SW 1271 (cell line): ENCODE data around the gene CDKN2D.

Experiments
- DNase-seq, 2 experiments: peaks; one replicate each; lab custom pipeline; 2025; lab: John Stamatoyannopoulos, UW

CDKN2D gene

GRCh38 chr19:10568826-10569651 lies at the start of gene CDKN2D:
Gene CDKN2D, minus strand, starts transcription at chr19:10568979. Its CDS starts 326 bp downstream, at chr19:10568653.
- DNase-seq, result peak; percentile 95 to 99

DNA sequence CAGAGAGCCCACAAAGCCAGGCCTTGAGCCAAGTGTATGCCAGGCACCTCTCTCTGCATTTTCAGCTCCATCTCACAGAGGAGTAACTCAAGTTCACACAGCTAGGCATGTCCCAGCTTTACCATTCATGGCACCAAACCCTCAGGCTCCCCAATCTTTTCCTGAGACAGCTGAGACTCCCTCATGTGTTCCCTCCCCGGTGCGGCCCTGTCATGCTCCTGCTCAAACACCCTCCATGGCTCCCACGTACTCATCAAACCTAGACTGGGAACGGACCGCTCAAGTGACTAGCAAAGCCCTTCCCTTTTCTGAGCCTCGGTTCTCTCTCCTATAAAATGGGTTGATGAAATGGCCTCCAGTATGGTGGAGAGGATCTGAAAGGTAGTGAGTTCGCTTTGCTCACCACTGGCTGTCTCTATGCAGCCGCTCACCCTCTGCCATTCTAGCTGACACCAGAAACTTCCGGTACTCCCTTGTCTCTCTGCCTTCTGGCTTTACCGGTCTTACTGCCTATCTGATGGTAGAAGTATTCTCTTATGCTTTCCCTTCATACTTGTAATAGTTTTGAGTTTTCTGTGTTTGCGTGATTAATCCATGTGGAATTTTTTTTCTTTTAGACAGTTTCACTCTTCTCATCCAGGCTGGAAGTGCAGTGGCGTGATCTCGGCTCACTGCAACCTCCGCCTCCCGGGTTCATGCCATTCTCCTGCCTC lies 48.8 kb upstream of the CDKN2D start:
- peak in 1 of 2 experiments; percentile 17 for DNase-seq

DNA sequence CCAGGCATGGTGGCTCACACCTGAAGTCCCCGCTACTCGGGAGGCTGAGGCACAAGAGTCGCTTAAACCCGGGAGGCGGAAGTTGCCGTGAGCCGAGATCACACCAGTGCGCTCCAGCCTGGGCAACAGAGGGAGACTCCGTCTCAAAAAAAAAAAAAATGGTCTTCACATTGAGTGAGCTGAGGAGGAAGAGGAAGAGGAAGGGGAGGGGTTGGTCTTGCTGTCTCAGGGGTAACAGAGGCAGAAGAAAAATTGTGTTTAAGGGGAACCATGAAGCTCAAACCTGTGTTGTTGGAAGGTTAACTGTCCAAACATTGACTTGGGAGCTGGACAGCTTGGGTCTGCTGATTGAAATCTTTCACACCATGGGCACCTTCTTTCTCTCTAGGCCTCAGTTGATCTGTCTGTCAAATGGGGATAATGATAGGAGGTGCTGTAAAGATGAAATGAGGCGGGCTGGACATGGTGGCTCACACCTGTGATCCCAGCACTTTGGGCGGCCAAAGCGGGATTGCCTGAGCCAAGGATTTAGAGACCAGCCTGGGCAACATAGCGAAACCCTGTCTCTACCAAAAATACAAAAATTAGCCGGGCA lies 46.7 kb upstream of the CDKN2D start:
- DNase-seq, result no peak

DNA sequence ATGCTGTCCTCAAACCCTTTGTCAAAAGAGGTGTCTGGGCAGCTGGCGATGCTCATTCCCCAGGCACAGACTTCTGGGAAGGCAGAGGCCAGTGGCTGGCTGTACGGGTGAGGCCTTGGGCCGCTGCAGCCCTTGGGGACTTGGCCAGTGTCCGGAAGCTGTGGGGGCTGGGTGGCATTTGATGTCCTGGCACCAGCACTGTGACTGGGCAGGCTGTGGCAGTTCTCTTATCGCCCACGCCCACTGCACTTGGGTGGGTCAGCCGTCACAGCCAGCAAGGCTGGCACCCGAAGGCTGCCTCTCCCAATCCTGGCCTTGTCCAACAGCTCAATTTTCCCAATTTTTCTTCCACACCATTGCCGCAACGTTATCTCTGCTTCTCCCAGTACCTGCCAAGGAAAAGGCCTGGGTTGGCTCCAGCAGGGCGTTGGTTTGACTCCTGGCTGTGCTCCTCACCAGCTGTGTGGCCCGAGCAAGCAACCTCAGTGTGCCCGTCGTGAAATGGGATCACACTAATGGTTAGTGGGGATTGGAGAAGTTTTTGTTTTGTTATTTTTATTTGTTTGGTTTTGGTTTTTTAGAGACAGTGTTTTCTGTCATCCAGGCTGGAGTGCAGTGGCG lies 43.8 kb upstream of the CDKN2D start:
- DNase-seq, result no peak

- DNase-seq, result no peak
These were observed 43.1 kb upstream of the CDKN2D start for GRCh38 chr19:10611907-10612306.

DNA sequence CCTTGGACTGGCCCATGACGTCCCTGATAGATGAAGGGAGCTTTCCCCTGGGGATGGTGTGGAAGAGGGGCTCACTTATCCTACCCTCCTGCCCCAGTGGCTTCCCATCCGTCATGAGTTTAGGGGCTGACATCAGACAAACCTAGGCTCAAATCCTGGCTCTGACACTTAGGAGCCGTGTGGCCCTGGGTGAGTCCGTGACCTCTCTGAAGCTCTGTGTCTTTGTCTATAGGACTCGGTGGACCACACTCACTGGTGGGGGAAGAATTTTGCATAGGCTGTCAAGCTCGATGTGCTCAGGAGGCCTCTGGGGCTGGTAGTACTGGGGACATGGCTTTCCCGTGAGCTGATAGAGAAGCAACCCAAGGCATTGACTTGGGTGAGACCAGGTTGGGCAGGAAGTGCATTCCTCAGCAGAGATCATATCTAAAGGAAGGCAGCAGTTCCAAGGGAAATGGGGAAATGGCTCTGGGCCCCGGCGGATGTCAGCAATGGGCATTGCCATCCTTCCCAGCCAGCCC lies 35.7 kb upstream of the CDKN2D start:
- DNase-seq, result peak in 1 of 2 experiments; percentile 37

- DNase-seq, result no peak
These were observed 35.2 kb upstream of the CDKN2D start for GRCh38 chr19:10603873-10604459.

DNA sequence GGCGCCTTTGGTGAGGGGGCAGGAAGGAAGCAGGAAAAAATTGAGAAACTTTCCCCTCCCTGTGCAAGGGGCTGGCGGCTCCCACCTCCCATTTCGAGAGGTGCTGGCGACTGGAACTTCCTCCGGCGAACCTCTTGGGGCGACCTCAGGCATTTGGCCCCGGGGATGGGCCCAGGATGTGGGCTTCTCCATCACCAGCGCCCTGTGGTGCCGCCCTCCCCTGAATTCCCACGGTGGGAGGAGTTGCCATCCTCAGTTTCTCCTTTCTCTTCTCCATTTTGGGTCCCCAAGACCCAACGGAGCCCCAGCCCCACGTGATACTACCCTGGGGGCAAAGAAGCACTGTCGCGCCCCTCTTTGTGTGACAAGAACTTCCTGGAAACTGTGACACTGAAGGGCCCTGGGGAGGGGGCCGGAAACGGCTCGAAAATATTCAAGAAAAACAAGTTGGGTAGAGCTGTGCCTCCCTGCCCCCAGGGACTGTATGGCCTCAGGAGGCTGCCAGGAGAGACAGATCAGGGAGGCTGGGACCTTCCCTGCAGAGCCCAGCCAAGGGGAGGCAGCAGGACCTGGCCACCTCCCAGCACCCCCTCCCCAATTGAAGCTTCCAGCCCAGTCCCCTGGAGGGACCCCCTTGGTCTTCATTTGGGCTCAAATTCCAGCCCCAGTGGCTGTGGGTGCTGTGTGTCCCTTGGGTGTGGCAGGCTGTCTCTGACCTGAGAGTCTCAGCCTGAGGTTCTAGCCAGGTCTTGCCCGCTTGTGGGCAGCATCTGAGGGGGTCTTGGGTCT lies 34.5 kb upstream of the CDKN2D start:
- DNase-seq, result no peak

DNA sequence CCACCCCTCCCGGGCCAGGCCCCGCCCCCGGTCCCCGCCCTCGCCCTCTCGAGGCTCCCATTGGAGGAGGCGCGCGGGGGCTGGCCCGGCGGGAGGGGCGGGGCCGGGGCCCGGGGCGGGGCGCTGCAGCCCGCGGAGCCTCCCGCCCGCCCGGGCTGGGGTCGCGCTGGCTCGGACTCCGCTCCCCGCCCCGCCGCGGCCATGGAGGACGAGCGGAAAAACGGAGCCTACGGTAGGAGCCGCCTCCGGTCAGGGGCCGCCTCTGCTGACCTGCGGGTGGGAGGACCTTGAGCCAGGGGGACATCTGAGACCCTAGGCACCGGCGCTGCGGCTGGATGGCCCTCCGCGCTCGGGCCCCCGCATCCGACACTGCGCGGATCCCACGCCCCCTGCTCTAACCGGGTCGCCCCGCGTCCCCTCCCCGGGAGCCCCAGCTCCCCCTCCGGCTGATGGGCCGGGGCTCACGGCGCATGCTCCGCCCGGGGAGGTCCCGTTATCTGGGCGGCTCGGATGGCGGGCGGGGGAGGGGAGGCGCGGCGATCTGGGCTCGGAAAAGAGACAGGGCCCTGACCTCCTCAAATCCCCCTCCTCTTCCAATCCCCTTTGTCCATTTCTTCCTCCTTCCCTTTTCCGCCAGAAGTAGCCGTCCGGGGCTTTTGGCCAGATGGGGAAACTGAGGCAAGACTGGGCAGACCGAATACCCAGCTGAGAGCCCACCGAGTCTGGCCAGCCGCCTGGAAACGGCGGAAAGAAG lies 33.7 kb upstream of the CDKN2D start:
- DNase-seq, result peak in 1 of 2 experiments; percentile 65

GRCh38 chr19:10601999-10602329 lies 33.2 kb upstream of the CDKN2D start:
- DNase-seq, result no peak

GRCh38 chr19:10600149-10600548 lies 31.4 kb upstream of the CDKN2D start:
- no peak for DNase-seq

GRCh38 chr19:10593820-10594637 lies 25.2 kb upstream of the CDKN2D start:
- DNase-seq, result no peak

DNA sequence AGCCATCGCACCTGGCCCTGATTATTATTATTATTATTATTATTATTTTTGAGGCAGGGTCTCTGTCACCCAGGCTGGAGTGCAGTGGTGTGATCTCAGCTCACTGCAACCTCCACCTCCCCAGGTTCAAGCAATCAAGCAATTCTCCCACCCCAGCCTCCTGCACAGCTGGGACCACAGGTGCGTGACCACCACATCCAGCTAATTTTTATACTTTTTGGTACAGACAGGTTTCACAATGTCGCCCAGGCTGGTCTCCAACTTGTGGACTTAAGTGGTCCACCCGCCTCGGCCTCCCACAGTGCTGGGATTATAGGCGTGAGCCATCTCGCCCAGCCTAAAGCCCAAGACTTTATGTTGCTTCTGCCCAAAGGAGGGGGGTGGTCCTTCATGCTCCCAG lies 24.4 kb upstream of the CDKN2D start:
- DNase-seq, result no peak

- DNase-seq, result no peak
These were observed 19.0 kb upstream of the CDKN2D start for GRCh38 chr19:10587839-10588150.

- no peak for DNase-seq
These were observed 18.5 kb upstream of the CDKN2D start, which contains the start of gene AP1M2 for GRCh38 chr19:10587022-10587838. Gene AP1M2, minus strand, starts transcription at chr19:10587312. Its CDS starts 81 bp downstream, at chr19:10587231.

- DNase-seq, result no peak
These were observed 17.6 kb upstream of the CDKN2D start for GRCh38 chr19:10586396-10586795.

- no peak for DNase-seq
These were observed 14.4 kb upstream of the CDKN2D start for GRCh38 chr19:10583036-10583776.

DNA sequence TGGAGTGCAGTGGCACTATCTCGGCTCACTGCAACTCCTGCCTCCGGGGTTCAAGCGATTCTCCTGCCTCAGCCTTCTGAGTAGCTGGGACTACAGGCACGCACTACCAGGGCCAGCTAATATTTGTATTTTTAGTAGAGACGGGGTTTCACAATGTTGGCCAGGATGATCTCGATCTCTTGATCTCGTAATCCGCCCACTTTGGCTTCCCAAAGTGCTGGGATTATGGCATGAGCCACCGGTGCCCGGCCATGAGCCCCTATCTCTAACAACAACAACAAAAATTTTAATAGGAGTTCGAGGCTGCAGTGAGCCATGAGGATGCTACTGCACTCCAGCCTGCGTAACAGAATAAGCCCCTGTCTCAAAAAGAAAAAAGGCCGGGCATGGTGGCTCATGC lies 13.3 kb upstream of the CDKN2D start:
- DNase-seq, result no peak
